LNCaP clone FGC (cell line): ENCODE measurements around the gene CYBC1.

Experiments
- DNase-seq: peaks from one replicate; pipeline ENCODE4 v3.0.0-alpha.2; 2011; ENCODE audit warnings: low read depth
- H3K4me3 ChIP-seq: 2 replicates; pipeline ENCODE4 v1.5.1; 2011; ENCODE audit warnings: mild to moderate bottlenecking, low read depth, low read length, control low read depth
- CTCF ChIP-seq: IDR thresholded peaks from 2 replicates; pipeline ENCODE4 v1.5.1; 2012; ENCODE audit warnings: mild to moderate bottlenecking; ENCODE audit not compliant: control insufficient read depth, insufficient read depth; ENCODE audit errors: extremely low read depth

The CYBC1 gene

GRCh38 chr17:82489117-82489516, 38.6 kb upstream of the CYBC1 start:
- no peak for TF ChIP-seq CTCF
- no peak for DNase-seq
- H3K4me3 ChIP-seq = no peak overlapping the region

GRCh38 chr17:82487910-82488309, 37.4 kb upstream of the CYBC1 start:
- TF ChIP-seq CTCF = no peak
- no peak for DNase-seq
- no peak overlapping the region for H3K4me3 ChIP-seq

- no peak for DNase-seq
- no peak for TF ChIP-seq CTCF
- no peak overlapping the region for H3K4me3 ChIP-seq
These were observed 35.9 kb upstream of the CYBC1 start for GRCh38 chr17:82486231-82487094.

- TF ChIP-seq CTCF = no peak
- H3K4me3 ChIP-seq = no peak overlapping the region
- DNase-seq = no peak
These were observed 33.3 kb upstream of the CYBC1 start for GRCh38 chr17:82483836-82484235.

- no peak for TF ChIP-seq CTCF
- peak; percentile 11 for DNase-seq
These were observed 32.7 kb upstream of the CYBC1 start for GRCh38 chr17:82483204-82483660.

GRCh38 chr17:82480318-82480717, 29.8 kb upstream of the CYBC1 start:
- DNase-seq = no peak
- no peak overlapping the region for H3K4me3 ChIP-seq
- no peak for TF ChIP-seq CTCF

More at GRCh38 chr17:82483204-82483660, 32.7 kb upstream of the CYBC1 start:
- no peak overlapping the region for H3K4me3 ChIP-seq

GRCh38 chr17:82479602-82480001, 29.1 kb upstream of the CYBC1 start:
- no peak overlapping the region for H3K4me3 ChIP-seq
- no peak for DNase-seq

More at GRCh38 chr17:82479602-82480001, 29.1 kb upstream of the CYBC1 start:
- TF ChIP-seq CTCF = no peak
